ENCODE measurements around the gene C22orf31. TPM values are rescaled to one million over a fixed set of nuclear protein-coding genes. Genes with fewer than 3 reads are reported as not detected.

C22orf31 gene
- total RNA-seq, 1 experiment from 2014 or later, result not detected

- ATAC-seq, result no peak
- H3K9ac ChIP-seq (ENCODE audit: low read length), result no peak overlapping the region
- RAD21 ChIA-PET (ENCODE audit: low non-redundant PET in 1 of 2, low total read pairs in 2 of 2, uncharacterized antibody in 2 of 2, unreplicated experiment in 2 of 2), result no interaction called here
- TF ChIP-seq POLR2A (IDR thresholded peaks at IDR 0.05; ENCODE audit: borderline replicate concordance, extremely low read depth, insufficient read depth, insufficient read length), result no peak
- no peak for TF ChIP-seq EZH2phosphoT487 (IDR thresholded peaks at IDR 0.05; ENCODE audit: borderline replicate concordance)
- TF ChIP-seq RAD21 (IDR thresholded peaks at IDR 0.05; ENCODE audit: low read depth), result no peak
- TF ChIP-seq ZNF274 (IDR thresholded peaks at IDR 0.05; ENCODE audit: low read depth, low read length), result no peak
- no peak for TF ChIP-seq EGR1 (IDR thresholded peaks at IDR 0.05; ENCODE audit: low read depth)
- TF ChIP-seq CEBPB (IDR thresholded peaks at IDR 0.05; ENCODE audit: low read depth), result no peak
- no peak for TF ChIP-seq SP1 (IDR thresholded peaks at IDR 0.05; ENCODE audit: low read depth)
- no peak for TF ChIP-seq SRF (IDR thresholded peaks at IDR 0.05; ENCODE audit: low read depth)
- no peak for TF ChIP-seq CTCF (IDR thresholded peaks at IDR 0.05 in 2 of 3, conservative IDR thresholded peaks at IDR 0.05 in 1 of 3; ENCODE audit: borderline replicate concordance in 1 of 3, insufficient read depth in 1 of 3, low read depth in 2 of 3, low read length in 2 of 3)
- no peak for TF ChIP-seq CBX3 (IDR thresholded peaks at IDR 0.05; ENCODE audit: low read depth)
- no peak for TF ChIP-seq SIN3A (IDR thresholded peaks at IDR 0.05; ENCODE audit: low read depth)
- TF ChIP-seq EZH2 (IDR thresholded peaks at IDR 0.05), result no peak
- TF ChIP-seq, protein P1, sequence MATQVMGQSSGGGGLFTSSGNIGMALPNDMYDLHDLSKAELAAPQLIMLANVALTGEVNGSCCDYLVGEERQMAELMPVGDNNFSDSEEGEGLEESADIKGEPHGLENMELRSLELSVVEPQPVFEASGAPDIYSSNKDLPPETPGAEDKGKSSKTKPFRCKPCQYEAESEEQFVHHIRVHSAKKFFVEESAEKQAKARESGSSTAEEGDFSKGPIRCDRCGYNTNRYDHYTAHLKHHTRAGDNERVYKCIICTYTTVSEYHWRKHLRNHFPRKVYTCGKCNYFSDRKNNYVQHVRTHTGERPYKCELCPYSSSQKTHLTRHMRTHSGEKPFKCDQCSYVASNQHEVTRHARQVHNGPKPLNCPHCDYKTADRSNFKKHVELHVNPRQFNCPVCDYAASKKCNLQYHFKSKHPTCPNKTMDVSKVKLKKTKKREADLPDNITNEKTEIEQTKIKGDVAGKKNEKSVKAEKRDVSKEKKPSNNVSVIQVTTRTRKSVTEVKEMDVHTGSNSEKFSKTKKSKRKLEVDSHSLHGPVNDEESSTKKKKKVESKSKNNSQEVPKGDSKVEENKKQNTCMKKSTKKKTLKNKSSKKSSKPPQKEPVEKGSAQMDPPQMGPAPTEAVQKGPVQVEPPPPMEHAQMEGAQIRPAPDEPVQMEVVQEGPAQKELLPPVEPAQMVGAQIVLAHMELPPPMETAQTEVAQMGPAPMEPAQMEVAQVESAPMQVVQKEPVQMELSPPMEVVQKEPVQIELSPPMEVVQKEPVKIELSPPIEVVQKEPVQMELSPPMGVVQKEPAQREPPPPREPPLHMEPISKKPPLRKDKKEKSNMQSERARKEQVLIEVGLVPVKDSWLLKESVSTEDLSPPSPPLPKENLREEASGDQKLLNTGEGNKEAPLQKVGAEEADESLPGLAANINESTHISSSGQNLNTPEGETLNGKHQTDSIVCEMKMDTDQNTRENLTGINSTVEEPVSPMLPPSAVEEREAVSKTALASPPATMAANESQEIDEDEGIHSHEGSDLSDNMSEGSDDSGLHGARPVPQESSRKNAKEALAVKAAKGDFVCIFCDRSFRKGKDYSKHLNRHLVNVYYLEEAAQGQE (IDR thresholded peaks at IDR 0.05; ENCODE audit: low read depth), result no peak
- no peak for TF ChIP-seq POLR2AphosphoS5 (IDR thresholded peaks at IDR 0.05; ENCODE audit: low read depth, low read length)
- no peak overlapping the region for H2AFZ ChIP-seq (ENCODE audit: low read depth, low read length, poor library complexity, severe bottlenecking)
- no peaks in the 10 kb centered on the region for H4K20me1 ChIP-seq (ENCODE audit: insufficient read depth)
- H3K27ac ChIP-seq (ENCODE audit: low read depth, low read length), result no peak overlapping the region
- no peak overlapping the region for H3K4me3 ChIP-seq (replicated peaks in 1 of 2; ENCODE audit: low read depth in 1 of 2, low read length in 2 of 2)
- H3K9me2 ChIP-seq (ENCODE audit: insufficient read depth), result no peaks in the 10 kb centered on the region
- no peaks in the 10 kb centered on the region for H3K27me3 ChIP-seq (ENCODE audit: insufficient read depth, low read length)
- DNase-seq (ENCODE audit: low read depth, low spot score), result no peak
- H3K4me1 ChIP-seq (ENCODE audit: control insufficient read depth in 1 of 2, insufficient read depth in 2 of 2, low read length in 2 of 2), result no peaks in the 10 kb centered on the region
- intact Hi-C loops (cut with micrococcal nuclease), result no loop called here
- no peak overlapping the region for H3K4me2 ChIP-seq (ENCODE audit: low read length)
- H3K9me3 ChIP-seq (ENCODE audit: control insufficient read depth in 1 of 2, insufficient read depth in 1 of 2, low read depth in 1 of 2, low read length in 2 of 2), result no peaks in the 10 kb centered on the region
- CTCF ChIA-PET, result no interaction called here
- H3K36me3 ChIP-seq (ENCODE audit: control insufficient read depth in 1 of 2, insufficient read depth in 2 of 2, low read length in 2 of 2), result no peaks in the 10 kb centered on the region
- no peaks in the 10 kb centered on the region for H3K79me2 ChIP-seq (ENCODE audit: insufficient read depth, low read length)
- POLR2A ChIA-PET, result no interaction called here
- no TSS peak for BruUV-seq (replicated peaks)
Observed at GRCh38 chr22:29062286-29062821, 723 bp upstream of the C22orf31 start.

All from HCT116 (cell line).